EH (cell line): ENCODE data around the gene KDM5B.
"Not testable (repeated sequence)": the region's sequence is repeated elsewhere in the genome, so short reads cannot be mapped to it uniquely, and the experiment has no call there.

Source experiments
- DNase-seq: peaks from one replicate; pipeline ENCODE4 v3.0.0-alpha.2; 2015; ENCODE audit warnings: low read depth

The KDM5B gene

DNA sequence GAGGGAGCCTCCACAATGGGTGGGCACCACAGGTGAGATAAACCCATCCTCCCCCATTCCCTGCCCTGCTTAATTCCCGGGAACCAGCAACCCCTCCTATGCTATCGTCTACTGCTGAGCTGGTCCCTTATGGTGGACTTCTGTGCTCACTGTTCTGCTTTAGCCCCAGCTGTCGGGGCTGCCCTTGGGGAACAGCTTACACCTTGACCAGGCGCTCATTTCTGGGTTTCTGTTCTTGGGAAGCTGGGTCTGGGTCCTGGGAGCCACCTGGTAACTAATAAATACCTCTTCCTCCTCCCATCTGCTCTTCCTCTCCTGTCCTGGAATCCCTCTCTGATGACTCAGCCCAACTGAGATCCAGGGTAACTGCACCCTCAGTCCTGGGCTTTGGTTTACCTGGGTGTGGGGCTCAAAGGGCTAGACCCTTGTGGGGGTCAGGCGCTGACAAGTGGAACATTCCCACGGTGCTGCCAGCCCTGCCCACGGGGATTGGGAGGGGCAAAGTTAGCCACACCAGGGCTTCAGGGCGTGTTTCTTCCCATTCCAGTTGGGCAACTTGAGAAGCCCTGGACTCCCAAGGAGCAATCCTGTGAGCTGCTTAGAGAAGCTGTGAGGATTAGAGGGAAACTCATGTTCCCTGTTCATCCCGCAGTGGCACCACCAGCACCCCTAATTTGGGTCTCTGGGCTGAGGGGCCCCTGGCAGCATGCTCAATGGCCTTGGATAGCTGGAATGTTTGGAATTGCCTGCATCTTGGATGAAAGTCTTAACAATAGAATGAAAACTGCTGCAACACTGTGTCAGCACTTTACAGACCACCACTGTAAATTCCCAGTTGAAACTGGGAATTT is 4.2 kb upstream of the KDM5B start:
- DNase-seq, result no peak

DNA sequence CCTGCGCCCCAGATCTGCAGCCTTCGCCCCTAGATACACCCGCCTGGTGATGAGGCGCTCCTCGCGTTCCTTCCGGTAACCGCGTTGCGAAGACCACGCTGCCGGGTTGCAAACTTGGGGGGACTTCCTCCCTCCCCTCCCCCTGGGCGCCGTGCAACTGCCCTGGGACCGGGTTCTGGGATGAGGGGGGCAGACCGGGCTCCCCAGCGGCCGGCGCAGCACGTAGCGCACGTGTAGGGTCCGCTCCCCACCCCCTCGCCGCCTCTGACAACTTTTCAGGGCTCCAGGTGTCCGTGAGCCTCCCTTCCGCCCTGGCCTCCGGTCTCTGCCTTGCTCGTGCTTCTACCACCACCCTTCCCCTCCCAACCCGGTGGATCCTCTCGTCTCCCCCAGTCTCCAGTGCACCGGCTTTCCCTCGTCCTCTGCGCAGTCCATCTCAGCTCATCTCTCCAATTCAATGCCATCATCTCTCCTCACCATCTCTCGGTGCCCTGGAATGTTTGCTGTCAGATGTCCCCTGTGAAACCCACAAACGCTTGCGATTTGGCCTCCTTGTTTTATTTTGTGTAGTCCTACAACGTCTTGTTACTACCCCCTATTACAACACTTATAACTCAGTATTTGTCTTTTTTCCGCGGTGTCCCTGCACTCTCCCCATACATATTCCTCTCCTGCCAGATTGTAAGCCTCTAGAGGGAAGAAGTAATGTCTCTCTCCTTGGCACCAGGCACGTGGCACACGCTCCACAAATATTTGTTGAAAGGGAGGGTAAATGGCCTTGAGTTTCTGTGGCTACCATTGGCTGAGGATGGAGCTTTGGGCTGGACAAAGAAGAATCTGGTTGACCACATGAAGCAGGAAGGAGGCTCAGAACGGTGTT is 3.3 kb upstream of the KDM5B start:
- DNase-seq, result peak; percentile 31

DNA sequence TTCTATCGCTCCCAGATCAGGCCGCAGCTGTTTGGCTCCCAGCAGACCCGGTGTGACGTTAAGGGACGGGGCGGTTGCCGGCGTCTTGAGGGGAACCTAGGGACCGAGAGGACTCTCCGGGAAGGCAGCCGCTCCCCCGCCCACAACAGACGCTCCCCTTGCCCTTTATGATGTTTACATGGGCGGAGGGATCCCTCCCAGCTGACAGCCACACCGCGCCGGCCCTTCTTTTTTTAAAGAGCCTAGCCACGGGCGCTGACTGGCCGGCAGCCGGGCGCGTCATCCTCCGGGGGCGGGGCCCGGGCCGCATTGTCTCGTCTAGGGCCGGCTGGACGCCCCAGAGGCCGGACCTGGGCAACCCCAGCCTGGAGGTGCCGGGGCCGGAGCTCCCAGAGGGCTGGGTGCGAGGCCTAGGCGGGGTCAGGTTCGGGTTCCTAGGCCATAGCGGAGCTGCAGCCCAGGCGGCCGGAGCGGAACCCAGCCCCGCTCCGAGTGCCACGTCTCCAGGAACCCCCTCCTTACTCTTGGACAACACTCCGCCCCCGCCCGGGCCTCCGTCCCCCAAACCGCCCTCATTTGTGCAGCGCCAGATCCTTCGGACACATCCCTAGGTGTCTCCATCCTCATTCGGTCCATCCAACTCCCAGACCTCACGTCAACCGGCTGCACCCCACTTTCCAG is 2.5 kb upstream of the KDM5B start, which contains the start of gene PCAT6:
TSS of gene PCAT6 (plus strand) at position 340 of the 681 bp plus-strand sequence.
- peak; percentile 96 for DNase-seq

DNA sequence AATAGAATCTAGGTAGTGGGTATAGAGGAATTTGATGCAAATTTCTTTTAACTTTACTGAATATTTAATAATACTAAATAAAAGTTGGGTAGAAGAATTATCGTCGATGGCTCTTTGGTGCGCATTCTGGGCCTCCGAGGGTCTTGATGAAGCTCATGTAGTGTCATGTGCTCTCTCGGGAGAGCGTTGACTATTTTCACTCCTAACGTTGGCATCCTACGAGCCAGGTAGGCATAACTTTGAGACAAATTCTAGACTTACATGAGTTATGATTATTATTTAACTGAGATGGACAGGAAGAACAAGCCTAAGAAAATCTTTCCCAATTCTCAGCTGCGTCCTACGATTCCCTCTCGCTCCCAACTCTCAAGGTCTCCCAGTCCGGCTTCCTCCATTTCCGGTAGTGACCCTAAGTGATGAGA is 2.0 kb upstream of the KDM5B start:
- no peak for DNase-seq

DNA sequence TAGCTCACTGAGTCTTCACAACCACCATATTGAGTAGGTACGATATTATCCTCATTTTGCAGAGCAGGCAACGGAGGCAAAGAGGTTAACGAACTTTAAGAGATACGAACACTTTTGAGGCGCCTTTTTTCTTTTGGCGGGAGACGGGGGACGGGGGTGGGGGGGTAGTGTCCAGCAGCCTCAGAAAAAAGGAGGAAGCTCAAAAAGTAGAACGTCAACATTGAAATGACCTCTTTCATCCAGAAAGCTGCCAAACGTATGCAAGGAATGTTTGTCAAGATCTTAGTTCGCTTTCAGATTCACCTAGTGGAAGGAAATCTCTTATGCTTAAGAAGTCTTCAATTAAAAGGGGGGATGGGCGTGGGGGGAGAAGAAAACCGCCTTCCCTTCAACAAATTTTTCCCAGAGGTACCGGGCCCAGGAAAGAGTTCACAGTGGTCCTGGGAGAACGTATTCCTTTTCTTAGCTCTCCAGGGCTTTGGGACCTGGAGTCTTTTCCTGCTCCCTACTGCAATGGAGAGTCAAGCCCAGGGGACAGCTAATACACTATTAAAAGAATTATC is 1.5 kb upstream of the KDM5B start:
- DNase-seq, result no peak

DNA sequence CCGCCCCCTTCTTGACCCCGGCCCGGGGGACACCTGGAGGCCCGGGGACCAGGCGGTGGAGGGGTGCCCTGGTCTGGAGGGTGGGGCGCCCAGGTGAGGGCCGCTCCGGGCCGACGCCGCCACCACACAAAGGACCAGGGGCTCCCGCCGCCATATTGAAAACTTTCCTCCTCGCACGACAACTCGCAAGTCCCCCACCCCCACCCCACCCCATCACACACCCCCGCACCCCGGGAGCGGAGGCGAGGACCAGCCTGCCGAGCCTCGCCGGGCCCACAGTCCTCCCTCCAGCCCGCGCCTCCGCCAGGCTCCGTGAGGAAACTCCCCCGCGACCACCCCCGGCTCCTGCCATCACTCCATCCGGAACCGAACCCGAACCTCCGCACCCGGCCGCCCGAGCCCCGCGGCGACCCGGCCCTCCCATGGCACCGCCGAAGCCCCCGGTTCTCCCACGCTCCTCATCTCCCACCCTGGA is 733 bp downstream of the KDM5B start:
- DNase-seq, result peak; percentile 45

DNA sequence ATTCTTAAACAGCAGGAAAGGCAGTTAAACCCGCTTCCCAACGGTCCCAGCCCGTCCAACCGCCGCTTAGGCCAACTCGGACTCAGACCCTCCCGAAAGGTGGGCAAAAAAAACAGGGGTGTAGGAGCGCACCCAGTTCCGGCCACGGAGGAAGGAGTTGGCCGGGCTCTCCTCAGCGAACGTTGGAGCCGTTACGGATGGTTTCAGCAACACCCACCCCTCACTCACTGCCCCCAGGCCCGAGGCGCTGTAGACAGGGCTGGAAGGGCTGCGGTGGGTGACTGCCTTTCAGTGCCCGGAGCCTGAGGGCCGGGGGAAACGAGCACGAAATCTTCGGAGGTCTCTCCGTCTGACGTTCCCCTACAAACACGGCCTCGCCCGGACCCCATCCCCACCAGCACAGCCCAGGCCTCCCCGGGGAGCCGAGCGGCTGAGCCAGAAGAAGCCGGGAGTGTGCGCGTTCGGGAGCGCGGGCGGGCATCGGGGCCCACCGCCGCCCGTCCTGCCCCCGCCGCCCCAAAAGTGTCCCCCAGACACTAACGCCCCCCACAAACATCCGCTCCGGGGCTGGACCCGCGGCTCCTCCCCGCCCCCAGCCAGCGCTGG is 1.3 kb downstream of the KDM5B start:
- peak; percentile 29 for DNase-seq

DNA sequence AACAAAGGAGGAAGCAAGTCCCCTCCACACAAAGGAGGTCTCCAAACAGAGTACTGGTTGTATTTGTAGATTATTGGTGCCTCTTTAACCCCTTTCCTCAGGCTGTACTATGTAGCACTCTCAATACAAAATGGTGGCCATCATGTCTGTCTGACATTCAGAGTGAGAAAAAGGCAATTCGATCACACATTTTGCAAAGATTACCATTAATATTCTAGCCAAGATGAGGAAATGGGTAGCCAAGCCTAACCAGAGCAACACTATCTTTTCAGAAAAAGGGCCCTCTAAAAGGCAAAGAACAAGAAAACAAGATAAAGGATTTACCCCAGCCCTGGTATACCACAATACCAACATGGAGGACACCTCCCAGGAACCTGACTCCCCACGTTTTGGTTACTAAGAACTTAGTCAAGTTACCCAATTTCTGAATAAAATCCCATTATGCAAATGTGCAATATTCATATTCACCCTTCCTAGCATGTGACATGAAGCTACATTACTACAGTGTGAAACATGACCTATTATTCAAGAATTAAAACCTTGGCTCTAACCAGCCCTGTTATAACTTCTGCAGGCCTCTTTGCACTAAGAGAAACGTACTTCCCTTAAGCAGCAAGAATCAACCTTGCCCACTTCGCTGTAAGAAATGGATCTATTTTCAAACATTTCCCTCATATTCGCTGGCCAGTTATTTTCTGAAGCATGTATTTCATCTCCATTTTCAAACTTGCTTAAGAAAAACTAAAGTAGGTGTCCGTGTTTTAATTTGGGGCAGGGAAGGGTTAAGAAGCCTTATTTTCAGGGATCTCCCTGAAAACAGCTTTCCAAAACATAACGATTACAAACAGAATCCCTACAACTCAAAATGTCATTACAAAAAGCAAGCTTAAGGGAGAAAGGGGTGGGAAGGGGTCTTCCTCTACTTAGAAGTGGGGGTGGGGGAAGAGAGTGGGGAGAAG is 2.1 kb downstream of the KDM5B start:
- DNase-seq, result peak; percentile 24

DNA sequence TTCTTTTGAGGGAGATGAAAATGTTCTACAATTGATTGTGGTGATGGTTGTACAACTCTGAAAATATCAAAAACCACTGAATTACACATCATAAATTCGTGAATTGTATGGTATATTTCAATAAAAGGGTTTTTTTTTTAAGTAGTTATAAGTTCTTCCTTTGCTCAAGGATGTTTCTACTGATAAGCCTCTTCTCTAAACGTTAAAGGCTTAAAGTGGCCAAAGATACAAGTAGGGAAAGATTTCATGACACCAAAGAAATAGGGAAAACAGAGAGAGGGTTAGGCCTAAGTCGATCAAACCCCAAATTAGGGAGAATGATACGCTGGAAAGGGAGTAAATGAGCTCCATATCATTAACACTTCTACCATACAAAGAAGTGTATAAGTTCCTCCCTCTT is 4.1 kb downstream of the KDM5B start:
- no peak for DNase-seq

DNA sequence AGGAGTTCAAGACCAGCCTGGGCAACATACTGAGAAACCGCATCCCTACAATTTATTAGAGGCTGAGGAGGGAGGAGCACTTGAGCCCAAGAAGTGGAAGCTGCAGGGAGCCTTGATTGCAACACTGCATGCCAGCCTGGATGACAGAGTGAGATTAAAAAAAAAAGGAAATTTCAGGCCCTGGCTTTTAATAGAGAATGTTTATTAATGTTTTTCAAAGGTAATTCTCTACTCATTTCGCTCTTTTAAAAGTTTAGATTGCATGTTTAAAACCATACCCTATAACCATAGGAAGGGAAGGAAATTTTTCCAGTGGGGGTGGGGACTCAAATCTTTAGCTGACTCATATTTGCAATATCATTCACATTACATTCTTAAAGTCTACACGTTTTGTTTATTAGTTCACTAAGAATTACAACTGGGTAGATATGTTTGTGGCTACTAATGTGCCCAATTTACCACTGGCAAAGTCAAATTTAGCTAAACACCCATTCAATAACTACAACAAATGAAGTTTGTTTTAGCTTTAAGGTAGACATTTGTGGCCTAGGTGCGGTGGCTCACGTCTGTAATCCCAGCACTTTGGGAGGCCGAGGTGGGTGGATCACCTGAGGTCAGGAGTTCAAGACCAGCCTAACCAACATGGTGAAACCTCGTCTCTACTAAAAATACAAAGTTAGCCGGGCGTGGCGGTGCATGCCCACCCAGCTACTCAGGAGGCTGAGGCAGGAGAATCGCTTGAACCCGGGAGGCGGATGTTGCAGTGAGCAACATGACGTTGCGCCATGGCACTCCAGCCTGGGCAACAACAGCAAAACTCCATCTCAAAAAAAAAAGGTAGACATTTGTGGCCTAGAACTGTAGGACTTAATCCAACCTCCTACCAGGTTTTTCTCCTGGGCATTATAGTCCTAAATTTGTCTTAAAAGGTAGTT is 5.0 kb downstream of the KDM5B start:
- DNase-seq, result peak; percentile 77

DNA sequence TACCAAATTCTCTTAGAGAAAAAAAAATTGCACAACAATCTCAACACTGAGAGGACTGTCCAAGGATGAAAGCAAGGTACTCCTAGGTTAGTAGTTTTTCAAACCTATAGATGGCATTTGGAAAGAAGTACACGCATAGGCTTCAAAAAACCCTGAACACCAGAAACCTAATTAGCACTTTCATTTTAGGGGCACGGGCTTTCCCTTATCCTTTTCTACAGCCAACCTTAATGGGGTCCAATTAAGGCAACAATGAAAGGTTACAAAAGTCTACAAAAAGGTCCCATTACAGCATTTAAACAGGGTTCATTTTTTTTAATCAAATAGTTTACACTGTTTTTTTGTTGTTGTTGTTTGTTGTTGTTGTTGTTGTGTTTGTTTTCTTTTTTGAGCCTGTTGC is 6.2 kb downstream of the KDM5B start:
- DNase-seq, result no peak

DNA sequence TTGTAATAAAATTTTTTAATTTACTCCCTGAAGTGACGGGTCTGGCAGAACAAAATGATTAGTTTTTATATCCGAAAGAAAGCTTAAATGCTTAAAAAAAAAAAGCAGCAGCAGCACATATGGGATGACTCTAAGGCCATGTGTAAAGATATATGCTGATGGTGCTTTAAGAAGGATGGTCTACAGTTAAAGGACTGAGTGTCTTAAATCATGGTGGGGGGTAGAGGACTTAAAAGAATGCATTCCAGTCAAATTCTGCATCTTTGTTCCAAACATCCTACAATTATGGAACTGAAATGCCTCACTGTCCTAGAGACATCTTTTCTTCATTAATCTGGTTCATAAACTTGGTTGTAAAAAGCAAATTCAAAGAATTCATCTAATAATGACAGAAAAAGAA is 7.0 kb downstream of the KDM5B start:
- peak; percentile 38 for DNase-seq

DNA sequence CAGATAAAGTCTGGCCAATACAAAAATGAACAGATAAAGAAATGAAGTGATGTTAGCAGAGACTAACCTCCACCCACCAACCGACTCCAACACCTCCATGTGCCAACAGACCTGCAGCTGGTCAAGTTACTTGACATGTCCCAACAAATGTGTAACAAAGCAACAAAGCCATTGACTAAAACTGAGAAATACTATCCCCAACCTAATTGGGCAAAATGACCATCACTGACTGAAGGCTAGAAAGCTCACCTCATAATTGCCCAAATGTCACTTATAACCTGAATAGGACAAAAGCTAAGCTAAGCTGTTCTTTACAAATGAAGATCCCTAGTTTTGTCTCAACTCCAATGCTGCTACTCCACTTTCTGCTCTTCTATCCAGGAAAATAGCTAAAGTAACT is 7.5 kb downstream of the KDM5B start:
- DNase-seq, result no peak

DNA sequence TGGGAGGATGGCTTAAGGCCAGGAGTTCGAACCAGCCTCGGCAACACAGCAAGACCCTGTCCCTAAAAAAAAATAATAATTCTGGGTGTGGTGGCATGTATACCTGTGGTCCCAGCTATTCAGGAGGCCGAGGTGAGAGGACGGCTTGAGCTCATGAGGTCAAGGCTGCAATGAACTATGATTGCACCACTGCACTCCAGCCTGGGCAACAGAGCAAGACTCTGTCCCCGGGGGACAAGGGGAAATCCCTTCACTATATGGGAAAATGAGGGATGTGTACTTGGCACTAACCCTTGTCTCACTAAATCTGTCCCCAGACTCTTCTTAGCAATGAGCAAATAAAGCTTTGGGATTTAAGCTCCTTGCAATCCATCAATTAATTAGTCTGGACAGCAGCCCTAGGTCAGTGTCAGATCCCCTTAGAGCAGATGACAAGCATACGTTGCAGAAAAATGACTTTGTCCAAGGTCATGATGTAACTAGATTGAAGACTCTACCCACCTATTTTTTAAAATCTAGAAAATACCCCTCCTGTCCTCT is 9.4 kb downstream of the KDM5B start:
- no peak for DNase-seq

DNA sequence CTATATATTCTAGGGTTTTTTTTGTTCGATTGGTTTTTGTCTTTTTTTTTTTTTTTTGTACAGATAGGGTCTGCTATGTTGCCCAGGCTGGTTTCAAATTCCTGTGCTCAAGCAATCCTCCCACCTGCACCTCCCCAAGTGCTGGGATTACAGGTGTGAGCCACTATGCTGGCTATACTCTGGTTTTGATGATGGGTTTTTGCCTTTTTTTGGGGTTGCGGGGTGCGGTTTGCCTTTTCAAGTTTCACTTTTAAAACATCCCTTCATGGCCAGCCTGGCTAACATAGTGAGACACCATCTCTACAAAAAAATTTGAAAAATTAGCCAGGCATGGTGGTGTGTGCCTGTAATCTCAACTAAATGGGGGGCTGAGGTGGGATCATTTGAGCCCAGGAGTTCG is 10.0 kb downstream of the KDM5B start:
- DNase-seq, result no peak

DNA sequence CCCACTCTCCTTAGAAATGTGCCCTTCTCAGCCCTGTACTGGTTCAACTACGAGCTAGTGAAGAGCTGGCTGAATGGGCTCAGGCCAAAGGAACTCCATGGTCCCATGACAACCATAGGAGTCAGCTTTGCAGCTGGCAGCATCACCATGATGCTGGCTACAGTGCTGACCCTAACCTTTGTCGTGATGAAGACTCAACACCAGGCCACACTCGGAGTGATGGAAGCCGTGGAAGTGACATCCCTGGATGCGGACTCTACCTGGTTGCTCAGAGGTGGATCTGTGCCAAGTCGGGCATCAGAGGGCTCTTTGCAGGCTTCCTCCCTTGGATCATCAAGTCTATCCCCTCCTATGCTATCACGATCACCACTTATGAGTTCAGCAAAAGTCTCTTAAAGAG is 11.6 kb downstream of the KDM5B start:
- no peak for DNase-seq

DNA sequence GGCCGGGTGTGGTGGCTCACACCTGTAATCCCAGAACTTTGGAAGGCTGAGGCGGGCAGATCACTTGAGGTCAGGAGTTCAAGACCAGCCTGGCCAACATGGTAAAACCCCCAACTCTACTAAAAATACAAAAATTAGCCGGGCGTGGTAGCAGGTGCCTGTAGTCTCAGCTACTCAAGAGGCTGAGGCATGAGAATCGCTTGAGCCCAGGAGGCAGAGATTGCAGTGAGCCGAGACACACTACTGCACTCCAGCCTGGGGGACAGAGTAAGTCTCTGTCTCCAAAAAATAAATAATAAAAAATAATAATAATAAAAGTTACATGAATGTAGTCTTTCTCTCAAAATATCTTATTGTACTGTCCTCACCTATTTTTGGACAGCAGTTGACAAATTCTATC is 13.3 kb downstream of the KDM5B start:
- not testable (repeated sequence) for DNase-seq

DNA sequence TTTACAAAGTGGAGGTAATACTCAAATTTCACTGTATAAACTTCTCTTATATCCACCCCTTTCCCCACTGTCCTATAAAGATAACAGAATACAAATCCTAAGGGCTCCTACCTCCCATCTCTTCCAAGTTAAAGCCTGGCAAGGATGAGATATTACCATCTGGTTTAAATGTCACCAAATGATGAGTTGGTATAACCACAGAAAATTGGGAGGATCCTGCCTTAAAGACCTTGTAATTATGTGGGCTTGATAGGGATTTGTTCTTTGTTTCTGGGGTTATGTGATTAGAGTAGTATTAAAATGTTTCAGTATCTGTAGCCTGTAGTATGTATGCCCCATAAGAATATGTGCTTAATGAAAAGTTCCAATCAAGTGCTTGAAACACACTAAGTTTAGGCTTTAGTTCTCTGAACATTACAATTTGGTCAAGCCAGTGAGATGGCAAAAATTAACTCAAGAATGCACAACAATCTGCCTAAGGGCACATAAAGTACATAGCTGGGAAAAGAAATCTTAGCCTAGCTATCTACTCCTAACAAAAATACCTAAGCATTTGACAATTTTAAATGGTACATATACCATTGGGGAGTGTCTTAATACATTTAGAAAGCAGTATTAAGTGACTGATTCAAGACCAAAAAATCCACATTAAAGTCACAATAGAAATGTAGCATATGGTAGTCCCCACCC is 14.0 kb downstream of the KDM5B start:
- peak; percentile 57 for DNase-seq
